ENCODE results near the gene KSR1.
"Not testable (repeated sequence)": the region's sequence is repeated elsewhere in the genome, so short reads cannot be mapped to it uniquely, and the experiment has no call there.

KSR1 gene
- 25.7 reads per million, percentile 52 among the genes with 10 or more reads in this experiment for total RNA-seq

GRCh38 chr17:27455914-27456680, at the start of gene KSR1:
Gene KSR1, plus strand, starts transcription at chr17:27456448. Its CDS starts 196 bp downstream, at chr17:27456644.
- DNase-seq = peak; percentile 77

GRCh38 chr17:27407916-27408864, 48.1 kb upstream of the KSR1 start:
- DNase-seq = no peak

- no peak for DNase-seq
These were observed 47.4 kb upstream of the KSR1 start for GRCh38 chr17:27408891-27409290.

- not testable (repeated sequence) for DNase-seq
These were observed 44.1 kb upstream of the KSR1 start for GRCh38 chr17:27412158-27412557.

- no peak for DNase-seq
These were observed 42.9 kb upstream of the KSR1 start for GRCh38 chr17:27413315-27413714.

- no peak for DNase-seq
These were observed 42.5 kb upstream of the KSR1 start for GRCh38 chr17:27413792-27414191.

- no peak for DNase-seq
These were observed 42.0 kb upstream of the KSR1 start for GRCh38 chr17:27414271-27414670.

GRCh38 chr17:27414694-27415093, 41.6 kb upstream of the KSR1 start:
- no peak for DNase-seq

- no peak for DNase-seq
These were observed 41.0 kb upstream of the KSR1 start for GRCh38 chr17:27415120-27415795.

- DNase-seq = no peak
These were observed 38.5 kb upstream of the KSR1 start for GRCh38 chr17:27417596-27418365.

- DNase-seq = no peak
These were observed 38.0 kb upstream of the KSR1 start for GRCh38 chr17:27418366-27418615.

- no peak for DNase-seq
These were observed 37.1 kb upstream of the KSR1 start for GRCh38 chr17:27419156-27419555.

GRCh38 chr17:27420211-27420950, 35.9 kb upstream of the KSR1 start:
- no peak for DNase-seq

GRCh38 chr17:27421111-27421510, 35.1 kb upstream of the KSR1 start:
- DNase-seq = no peak

- DNase-seq = not testable (repeated sequence)
These were observed 34.6 kb upstream of the KSR1 start for GRCh38 chr17:27421626-27422025.

- DNase-seq = no peak
These were observed 33.6 kb upstream of the KSR1 start for GRCh38 chr17:27422601-27423000.

- DNase-seq = no peak
These were observed 32.6 kb upstream of the KSR1 start for GRCh38 chr17:27423651-27424050.

- no peak for DNase-seq
These were observed 31.7 kb upstream of the KSR1 start for GRCh38 chr17:27424516-27424915.

GRCh38 chr17:27424941-27425340, 31.3 kb upstream of the KSR1 start:
- no peak for DNase-seq

- not testable (repeated sequence) for DNase-seq
These were observed 30.7 kb upstream of the KSR1 start for GRCh38 chr17:27425571-27425970.

GRCh38 chr17:27425991-27426390, 30.3 kb upstream of the KSR1 start:
- no peak for DNase-seq

GRCh38 chr17:27426471-27426870, 29.8 kb upstream of the KSR1 start:
- not testable (repeated sequence) for DNase-seq

All from effector CD4-positive, alpha-beta T cell (primary cell).